Neural progenitor cell (in vitro differentiated cells): Measurements from ENCODE around the gene CHD2. TPM values are rescaled to one million over a fixed set of nuclear protein-coding genes. Genes with fewer than 3 reads are reported as not detected.

Experiments
- DNase-seq: peaks from one replicate; pipeline ENCODE4 v3.0.0-alpha.2; 2016; ENCODE audit warnings: low spot score
- H2AFZ ChIP-seq: fragments of 200-600 bp; sonication (generic); replicated peaks from 2 replicates; pipeline ENCODE4 v1.6.1; 2016; ENCODE audit warnings: antibody characterized with exemption
- H3F3A ChIP-seq: fragments of 200-600 bp; sonication (generic); 2 replicates; pipeline ENCODE4 v1.6.1; 2016; ENCODE audit warnings: antibody characterized with exemption, low read depth
- H3K27ac ChIP-seq: fragments of 200-600 bp; sonication (generic); 2 replicates; pipeline ENCODE4 v1.5.1; 2016; ENCODE audit warnings: mild to moderate bottlenecking
- H3K27me3 ChIP-seq: fragments of 200-600 bp; sonication (generic); 2 replicates; pipeline ENCODE4 v1.6.1; 2016; ENCODE audit warnings: mild to moderate bottlenecking, moderate library complexity
- H3K36me3 ChIP-seq: fragments of 200-600 bp; sonication (generic); 2 replicates; pipeline ENCODE4 v1.5.1; 2016
- H3K4me1 ChIP-seq: fragments of 200-600 bp; sonication (generic); 2 replicates; pipeline ENCODE4 v1.6.1; 2016; ENCODE audit warnings: mixed run types
- H3K4me2 ChIP-seq: fragments of 200-600 bp; sonication (generic); 2 replicates; pipeline ENCODE4 v1.6.1; 2016
- H3K4me3 ChIP-seq: fragments of 200-600 bp; sonication (generic); 2 replicates; pipeline ENCODE4 v1.5.1; 2016
- H3K79me2 ChIP-seq: fragments of 200-600 bp; sonication (generic); 2 replicates; pipeline ENCODE4 v1.6.1; 2016; ENCODE audit warnings: low read depth
- H3K9ac ChIP-seq: fragments of 200-600 bp; sonication (generic); 2 replicates; pipeline ENCODE4 v1.6.1; 2016
- H3K9me3 ChIP-seq: fragments of 200-600 bp; sonication (generic); 2 replicates; pipeline ENCODE4 v1.5.1; 2016; ENCODE audit warnings: low read depth
- H4K20me1 ChIP-seq: fragments of 200-600 bp; sonication (generic); 2 replicates; pipeline ENCODE4 v1.6.1; 2016; ENCODE audit warnings: low read depth
- H3K27ac Mint-ChIP-seq: 3 replicates; pipeline ENCODE4 v1.8.0; 2021; ENCODE audit warnings: mixed read lengths
- H3K27me3 Mint-ChIP-seq: 2 replicates; pipeline ENCODE4 v1.8.0; 2022; ENCODE audit warnings: low read depth, mild to moderate bottlenecking, inconsistent platforms, moderate library complexity, mixed read lengths; ENCODE audit not compliant: insufficient read depth
- H3K36me3 Mint-ChIP-seq: 3 replicates; pipeline ENCODE4 v1.8.0; 2021; ENCODE audit warnings: mixed read lengths
- H3K4me1 Mint-ChIP-seq: 3 replicates; pipeline ENCODE4 v1.8.0; 2021; ENCODE audit warnings: mixed read lengths
- H3K4me3 Mint-ChIP-seq: 3 replicates; pipeline ENCODE4 v1.8.0; 2021; ENCODE audit warnings: mild to moderate bottlenecking, moderate library complexity, mixed read lengths
- H3K9me3 Mint-ChIP-seq: 3 replicates; pipeline ENCODE4 v1.8.0; 2020; ENCODE audit warnings: mixed read lengths
- CTCF ChIP-seq: fragments of 200-600 bp; sonication (generic); IDR thresholded peaks from 2 replicates; pipeline ENCODE4 v1.5.1; 2017; ENCODE audit warnings: antibody characterized with exemption, mild to moderate bottlenecking
- EZH2 ChIP-seq: fragments of 200-600 bp; sonication (generic); IDR thresholded peaks from 2 replicates; pipeline ENCODE4 v1.6.1; 2017; ENCODE audit warnings: antibody characterized with exemption, mild to moderate bottlenecking, moderate library complexity
- EZH2phosphoT487 ChIP-seq: fragments of 200-600 bp; sonication (generic); IDR thresholded peaks from 2 replicates; pipeline ENCODE4 v1.6.1; 2017; ENCODE audit warnings: antibody characterized with exemption
- total RNA-seq: library from RNA; depleted of rRNA; stranded (reverse); fragments of >200 nt; gene quantifications from 2 replicates; pipeline ENCODE4 v1.2.3, GENCODE V29; 2015; ENCODE audit warnings: low replicate concordance

The CHD2 gene
- total RNA-seq, 1 donor from 2014 or later = 128 TPM

DNA sequence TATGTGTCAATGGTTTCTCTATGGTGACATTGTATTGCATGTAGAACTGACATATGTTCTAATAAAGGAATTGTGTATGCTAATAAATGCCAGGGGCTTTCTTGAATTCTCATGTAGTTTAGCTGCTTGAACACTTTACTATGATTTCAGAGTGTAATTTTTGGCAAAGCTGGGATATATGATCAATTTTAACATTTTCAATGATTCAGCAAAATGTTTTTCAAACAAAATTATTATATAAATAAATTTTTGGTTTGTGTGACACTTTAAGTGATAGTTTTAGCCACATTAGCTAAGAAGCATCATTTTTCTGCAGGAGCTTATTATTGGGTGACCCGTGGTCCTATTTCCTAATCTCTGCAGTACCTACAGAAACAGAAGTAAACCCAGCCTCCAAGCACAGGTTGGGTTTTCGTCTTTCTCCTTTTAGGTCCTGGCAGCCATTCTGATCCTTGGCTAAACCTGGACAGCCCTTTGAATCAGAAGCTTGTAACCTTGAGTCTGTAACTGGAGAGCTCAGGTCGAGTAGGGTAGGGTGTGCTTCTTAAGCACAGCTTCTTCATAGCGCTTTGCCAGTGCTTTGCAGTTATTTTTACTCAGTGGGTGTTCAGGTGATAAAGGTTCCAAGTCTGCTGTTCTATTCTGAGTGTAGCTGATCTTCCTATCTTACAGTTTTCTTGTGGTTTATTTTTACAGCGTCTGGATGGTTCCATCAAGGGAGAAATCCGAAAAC lies 74.2 kb downstream of the CHD2 start:
- Histone ChIP-seq H3K4me1 (no peaks in the 10 kb centered on the region), H3K4me2 (no peak overlapping the region), H3K9ac (no peak overlapping the region), H2AFZ (no peak overlapping the region), H3K79me2 (peaks cover 55% of the 10 kb centered on the region), H3K9me3 (no peaks in the 10 kb centered on the region), H3F3A (peaks cover 40% of the 10 kb centered on the region), H4K20me1 (peaks cover 8% of the 10 kb centered on the region), H3K36me3 (peaks cover 62% of the 10 kb centered on the region), H3K27me3 (no peaks in the 10 kb centered on the region), H3K27ac (no peak overlapping the region), H3K4me3 (no peak overlapping the region)
- TF ChIP-seq EZH2 (no peak), EZH2phosphoT487 (no peak), CTCF (no peak)
- Mint-ChIP-seq H3K4me1 (no peaks in the 10 kb centered on the region), H3K27me3 (no peaks in the 10 kb centered on the region), H3K4me3 (no peak overlapping the region), H3K36me3 (peaks cover 57% of the 10 kb centered on the region), H3K27ac (no peak overlapping the region), H3K9me3 (no peaks in the 10 kb centered on the region)
- DNase-seq = no peak

- Histone ChIP-seq H2AFZ (no peak overlapping the region), H3K9ac (no peak overlapping the region), H3K79me2 (peaks cover 57% of the 10 kb centered on the region), H3K36me3 (peaks cover 56% of the 10 kb centered on the region), H3K4me2 (no peak overlapping the region), H3K4me1 (peaks cover 27% of the 10 kb centered on the region), H3K27me3 (no peaks in the 10 kb centered on the region), H3K9me3 (no peaks in the 10 kb centered on the region), H3F3A (peaks cover 52% of the 10 kb centered on the region), H3K4me3 (no peak overlapping the region), H4K20me1 (peaks cover 36% of the 10 kb centered on the region), H3K27ac (no peak overlapping the region)
- TF ChIP-seq CTCF = no peak
- no peak for TF ChIP-seq EZH2
- TF ChIP-seq EZH2phosphoT487 = no peak
- DNase-seq = no peak
- Mint-ChIP-seq H3K27ac (no peak overlapping the region), H3K9me3 (no peaks in the 10 kb centered on the region), H3K36me3 (peaks cover 34% of the 10 kb centered on the region), H3K4me1 (peaks cover 2% of the 10 kb centered on the region), H3K27me3 (no peaks in the 10 kb centered on the region), H3K4me3 (no peak overlapping the region)
Observed at GRCh38 chr15:92979011-92979701, 79.0 kb downstream of the CHD2 start.

GRCh38 chr15:92981333-92981732 lies 81.2 kb downstream of the CHD2 start:
- Histone ChIP-seq H3K9ac (no peak overlapping the region), H2AFZ (no peak overlapping the region), H3K27me3 (no peaks in the 10 kb centered on the region), H3K36me3 (peaks cover 67% of the 10 kb centered on the region), H3K9me3 (no peaks in the 10 kb centered on the region), H3K79me2 (peaks cover 65% of the 10 kb centered on the region), H3K4me1 (peaks cover 27% of the 10 kb centered on the region), H3K4me2 (peak overlapping the region; percentile 17), H3K27ac (no peak overlapping the region), H3K4me3 (no peak overlapping the region), H3F3A (peaks cover 63% of the 10 kb centered on the region), H4K20me1 (peaks cover 33% of the 10 kb centered on the region)
- H3K4me3 Mint-ChIP-seq = no peak overlapping the region
- H3K9me3 Mint-ChIP-seq = no peaks in the 10 kb centered on the region
- TF ChIP-seq CTCF (no peak), EZH2 (no peak), EZH2phosphoT487 (no peak)
- no peaks in the 10 kb centered on the region for H3K27me3 Mint-ChIP-seq
- DNase-seq = no peak
- no peak overlapping the region for H3K27ac Mint-ChIP-seq
- H3K36me3 Mint-ChIP-seq = peaks cover 34% of the 10 kb centered on the region
- H3K4me1 Mint-ChIP-seq = peaks cover 2% of the 10 kb centered on the region
